K562 (cell line): ENCODE measurements around the gene SCAP. TPM values are rescaled to one million over a fixed set of nuclear protein-coding genes. Genes with fewer than 3 reads are reported as not detected.

Experiments used
- ARNT ChIP-seq, 2 experiments: fragments of 450-650 bp; IDR thresholded peaks; 2 replicates each; pipeline ENCODE4 v1.6.1; 2016; ENCODE audit warnings: mild to moderate bottlenecking in 1 of 2
- EGR1 ChIP-seq: fragments of 450-650 bp; conservative IDR thresholded peaks from 2 replicates; pipeline ENCODE4 v1.6.1; 2017; ENCODE audit warnings: mild to moderate bottlenecking
- MAFK ChIP-seq: IDR thresholded peaks from 2 replicates; pipeline ENCODE4 v1.6.1; 2011; ENCODE audit warnings: low read length, improper control_type of control experiment
- MTA3 ChIP-seq: fragments of 450-650 bp; formaldehyde crosslinking; IDR thresholded peaks from 2 replicates; pipeline ENCODE4 v1.6.1; 2017; ENCODE audit warnings: mild to moderate bottlenecking, borderline replicate concordance
- PHB2 ChIP-seq: fragments of 450-650 bp; IDR thresholded peaks from 2 replicates; pipeline ENCODE4 v1.6.1; 2017; ENCODE audit warnings: low read depth
- RBFOX2 ChIP-seq: fragments of 200-400 bp; formaldehyde crosslinking; IDR thresholded peaks from 2 replicates; pipeline ENCODE4 v1.6.1; 2017; ENCODE audit warnings: low read depth, mild to moderate bottlenecking, low read length, moderate library complexity
- TRIM28 ChIP-seq: fragments of 450-650 bp; IDR thresholded peaks from 2 replicates; pipeline ENCODE4 v1.6.1; 2017
- YY1 ChIP-seq, 3 experiments: IDR thresholded peaks; 2 replicates each; pipeline ENCODE4 v1.6.1; 2011; ENCODE audit warnings: low read length in 2 of 3, mild to moderate bottlenecking in 2 of 3, moderate library complexity in 2 of 3, borderline replicate concordance in 1 of 3, control low read depth in 1 of 3, low read depth in 1 of 3; ENCODE audit not compliant: insufficient read depth in 3 of 3, insufficient replicate concordance in 2 of 3, control insufficient read depth in 1 of 3, insufficient read length in 1 of 3; ENCODE audit errors: extremely low read depth in 1 of 3
- ZNF551 ChIP-seq: fragments of 250-450 bp; sonication (Bioruptor Pico); IDR thresholded peaks from 2 replicates; pipeline ENCODE4 v1.5.0; 2021; ENCODE audit warnings: mild to moderate bottlenecking, moderate library complexity
- ZNF76 ChIP-seq: fragments of 250-450 bp; sonication (Bioruptor Pico); IDR thresholded peaks from 2 replicates; pipeline ENCODE4 v1.4.0; 2020; ENCODE audit warnings: mild to moderate bottlenecking, moderate library complexity, borderline replicate concordance
- polyA plus RNA-seq, 8 experiments: library from polyadenylated mRNA; depleted of rRNA in 4 of 8; stranded (reverse) in 5 of 8; unstranded in 3 of 8; fragments of >200 nt; fragmentation: Nextera tagmentation in 2 of 8; fragmentation: Illumina TruSeq in 1 of 8; extraction: Ambion mirVana in 2 of 8; extraction: Trizol in 1 of 8; gene quantifications; 2 replicates each; pipeline versions ENCODE4 v1.2.1 to v1.2.3, GENCODE V29; 2011 to 2014; ENCODE audit warnings: inconsistent platforms in 1 of 8, missing spikeins in 1 of 8
- total RNA-seq, 7 experiments: library from RNA; depleted of rRNA in 6 of 7; stranded (reverse); fragments of >200 nt in 6 of 7; fragmentation: Illumina TruSeq in 2 of 7; extraction: Trizol in 2 of 7; gene quantifications; 2 replicates each; pipeline versions ENCODE4 v1.2.1 to v1.2.3, GENCODE V29; 2011 to 2021; ENCODE audit warnings: low replicate concordance in 1 of 7
- TF ChIP-seq, protein P1 (sequence below): fragments of 450-650 bp; IDR thresholded peaks from 2 replicates; pipeline ENCODE4 v1.6.1; 2016; ENCODE audit warnings: borderline replicate concordance
- TF ChIP-seq, protein P2 (sequence below): sonication (generic); formaldehyde crosslinking; IDR thresholded peaks from 2 replicates; pipeline ENCODE4 v1.8.0; 2022; ENCODE audit warnings: mild to moderate bottlenecking, missing genetic modification reagents

The SCAP gene
- total and polyA plus RNA-seq, 9 of the 15 experiments (the other 6 are each of a cell fraction or from before 2014, with no cell fraction given): 2.6 to 104 (median 37.8) TPM

DNA sequence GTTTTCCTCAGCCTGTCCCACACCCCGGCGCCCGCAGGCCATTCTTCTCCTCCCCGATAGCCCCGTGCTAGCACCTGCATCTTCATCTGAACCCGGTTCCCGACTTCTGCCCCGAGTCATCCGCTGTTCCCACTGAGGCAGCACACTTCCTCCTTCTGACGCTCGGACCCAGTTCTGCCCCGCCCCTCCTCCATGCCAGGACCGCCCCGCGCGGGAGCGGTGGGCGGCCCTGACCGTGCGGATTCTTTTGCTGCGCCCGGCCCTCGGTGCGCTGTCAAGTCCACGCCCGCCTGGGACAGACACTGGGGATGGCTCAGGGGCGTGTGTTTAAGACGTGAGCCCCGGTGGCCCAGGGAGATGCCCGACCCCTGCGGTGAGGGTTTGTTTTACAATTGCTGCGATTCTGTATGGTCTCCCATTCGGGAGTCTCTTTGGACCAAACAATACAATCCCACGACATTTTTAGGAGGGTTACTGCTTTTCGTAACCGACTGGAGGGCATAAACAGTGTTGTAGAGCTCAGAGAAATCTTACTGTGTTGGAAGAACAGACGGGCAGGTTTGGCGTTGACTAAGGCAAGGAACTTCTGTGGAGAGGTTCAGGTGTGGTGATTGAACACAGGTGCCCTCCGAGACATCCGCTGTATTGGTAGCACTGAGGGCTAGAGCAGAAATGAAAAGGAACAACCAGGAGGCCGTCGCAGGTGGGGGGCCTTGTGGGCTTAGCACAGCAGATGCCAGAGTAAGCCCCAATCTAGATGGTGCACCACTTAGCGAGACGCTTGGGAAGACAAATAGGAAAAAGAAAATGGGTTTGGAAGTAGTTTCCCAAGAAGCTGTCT lies 94.2 kb downstream of the SCAP start (continued):
- TF ChIP-seq YY1 (IDR thresholded peaks at IDR 0.05; ENCODE audit: borderline replicate concordance in 1 of 3, control insufficient read depth in 1 of 3, extremely low read depth in 1 of 3, insufficient read depth in 3 of 3, insufficient read length in 1 of 3, insufficient replicate concordance in 2 of 3, low read depth in 1 of 3, low read length in 2 of 3) (peak in 1 of 3 experiments; percentile 63), ZNF76 (CRISPR knock-in tag) (no peak), TRIM28 (0 out of 2 replicates have a peak, but pooled peaks have one; percentile 18), MAFK (no peak), ARNT (IDR thresholded peaks at IDR 0.05) (0 out of 4 replicates have a peak, but pooled peaks of 1 of the 2 experiments have one; percentile 28), ZNF551 (CRISPR knock-in tag) (no peak), EGR1 (peak; percentile 45; the same call in 1 of the 2 replicates), RBFOX2 (no peak), PHB2 (peak; percentile 36; the same call in 1 of the 2 replicates), MTA3 (peak; percentile 34; the same call in 1 of the 2 replicates)
- TF ChIP-seq, protein P1, sequence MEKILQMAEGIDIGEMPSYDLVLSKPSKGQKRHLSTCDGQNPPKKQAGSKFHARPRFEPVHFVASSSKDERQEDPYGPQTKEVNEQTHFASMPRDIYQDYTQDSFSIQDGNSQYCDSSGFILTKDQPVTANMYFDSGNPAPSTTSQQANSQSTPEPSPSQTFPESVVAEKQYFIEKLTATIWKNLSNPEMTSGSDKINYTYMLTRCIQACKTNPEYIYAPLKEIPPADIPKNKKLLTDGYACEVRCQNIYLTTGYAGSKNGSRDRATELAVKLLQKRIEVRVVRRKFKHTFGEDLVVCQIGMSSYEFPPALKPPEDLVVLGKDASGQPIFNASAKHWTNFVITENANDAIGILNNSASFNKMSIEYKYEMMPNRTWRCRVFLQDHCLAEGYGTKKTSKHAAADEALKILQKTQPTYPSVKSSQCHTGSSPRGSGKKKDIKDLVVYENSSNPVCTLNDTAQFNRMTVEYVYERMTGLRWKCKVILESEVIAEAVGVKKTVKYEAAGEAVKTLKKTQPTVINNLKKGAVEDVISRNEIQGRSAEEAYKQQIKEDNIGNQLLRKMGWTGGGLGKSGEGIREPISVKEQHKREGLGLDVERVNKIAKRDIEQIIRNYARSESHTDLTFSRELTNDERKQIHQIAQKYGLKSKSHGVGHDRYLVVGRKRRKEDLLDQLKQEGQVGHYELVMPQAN: peak; percentile 78
- TF ChIP-seq, protein P2, sequence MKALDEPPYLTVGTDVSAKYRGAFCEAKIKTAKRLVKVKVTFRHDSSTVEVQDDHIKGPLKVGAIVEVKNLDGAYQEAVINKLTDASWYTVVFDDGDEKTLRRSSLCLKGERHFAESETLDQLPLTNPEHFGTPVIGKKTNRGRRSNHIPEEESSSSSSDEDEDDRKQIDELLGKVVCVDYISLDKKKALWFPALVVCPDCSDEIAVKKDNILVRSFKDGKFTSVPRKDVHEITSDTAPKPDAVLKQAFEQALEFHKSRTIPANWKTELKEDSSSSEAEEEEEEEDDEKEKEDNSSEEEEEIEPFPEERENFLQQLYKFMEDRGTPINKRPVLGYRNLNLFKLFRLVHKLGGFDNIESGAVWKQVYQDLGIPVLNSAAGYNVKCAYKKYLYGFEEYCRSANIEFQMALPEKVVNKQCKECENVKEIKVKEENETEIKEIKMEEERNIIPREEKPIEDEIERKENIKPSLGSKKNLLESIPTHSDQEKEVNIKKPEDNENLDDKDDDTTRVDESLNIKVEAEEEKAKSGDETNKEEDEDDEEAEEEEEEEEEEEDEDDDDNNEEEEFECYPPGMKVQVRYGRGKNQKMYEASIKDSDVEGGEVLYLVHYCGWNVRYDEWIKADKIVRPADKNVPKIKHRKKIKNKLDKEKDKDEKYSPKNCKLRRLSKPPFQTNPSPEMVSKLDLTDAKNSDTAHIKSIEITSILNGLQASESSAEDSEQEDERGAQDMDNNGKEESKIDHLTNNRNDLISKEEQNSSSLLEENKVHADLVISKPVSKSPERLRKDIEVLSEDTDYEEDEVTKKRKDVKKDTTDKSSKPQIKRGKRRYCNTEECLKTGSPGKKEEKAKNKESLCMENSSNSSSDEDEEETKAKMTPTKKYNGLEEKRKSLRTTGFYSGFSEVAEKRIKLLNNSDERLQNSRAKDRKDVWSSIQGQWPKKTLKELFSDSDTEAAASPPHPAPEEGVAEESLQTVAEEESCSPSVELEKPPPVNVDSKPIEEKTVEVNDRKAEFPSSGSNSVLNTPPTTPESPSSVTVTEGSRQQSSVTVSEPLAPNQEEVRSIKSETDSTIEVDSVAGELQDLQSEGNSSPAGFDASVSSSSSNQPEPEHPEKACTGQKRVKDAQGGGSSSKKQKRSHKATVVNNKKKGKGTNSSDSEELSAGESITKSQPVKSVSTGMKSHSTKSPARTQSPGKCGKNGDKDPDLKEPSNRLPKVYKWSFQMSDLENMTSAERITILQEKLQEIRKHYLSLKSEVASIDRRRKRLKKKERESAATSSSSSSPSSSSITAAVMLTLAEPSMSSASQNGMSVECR (CRISPR knock-in tag): peak; percentile 4
